Calu3 (cell line): ENCODE results near the gene SLC25A33. TPM values are rescaled to one million over a fixed set of nuclear protein-coding genes. Genes with fewer than 3 reads are reported as not detected.

Source experiments
- BruUV-seq: library from RNA; stranded (reverse); fragments of 400-500 nt; replicated peaks from 2 replicates; lab custom pipeline; 2021; lab: Mats Ljungman, UMichigan
- CTCF ChIA-PET: fragments of 300-600 bp; sonication (Branson Sonifier 250); formaldehyde crosslinking; loops from one replicate; lab custom pipeline; 2022; ENCODE audit warnings: antibody characterized with exemption; lab: Charles Lee
- DNase-seq: peaks from one replicate; pipeline ENCODE4 v3.0.0; 2022
- H3K27ac Mint-ChIP-seq: one replicate; pipeline ENCODE4 v1.8.0; 2022; ENCODE audit warnings: mixed read lengths; ENCODE audit not compliant: unreplicated experiment
- H3K27me3 Mint-ChIP-seq: one replicate; pipeline ENCODE4 v1.8.0; 2022; ENCODE audit warnings: mixed read lengths; ENCODE audit not compliant: unreplicated experiment
- H3K36me3 Mint-ChIP-seq: one replicate; pipeline ENCODE4 v1.8.0; 2022; ENCODE audit warnings: mild to moderate bottlenecking, moderate library complexity, mixed read lengths; ENCODE audit not compliant: insufficient read depth, unreplicated experiment
- H3K4me1 Mint-ChIP-seq: one replicate; pipeline ENCODE4 v1.8.0; 2022; ENCODE audit warnings: mild to moderate bottlenecking, low read depth, mixed read lengths; ENCODE audit not compliant: unreplicated experiment
- H3K4me3 Mint-ChIP-seq: one replicate; pipeline ENCODE4 v1.8.0; 2022; ENCODE audit warnings: mild to moderate bottlenecking, low read depth, moderate library complexity, mixed read lengths; ENCODE audit not compliant: unreplicated experiment
- H3K9me3 Mint-ChIP-seq: one replicate; pipeline ENCODE4 v1.8.0; 2022; ENCODE audit warnings: low read depth, mixed read lengths; ENCODE audit not compliant: unreplicated experiment
- intact Hi-C: fragments of 100-400 bp; cut with micrococcal nuclease; formaldehyde crosslinking; loops from one replicate; pipeline ENCODE4 v1.10.0; 2022; ENCODE audit not compliant: unreplicated experiment
- total RNA-seq: library from RNA; stranded (reverse); gene quantifications from 2 replicates; pipeline ENCODE4 v1.2.3, GENCODE V29; 2022
- TF ChIP-seq, protein P1 (sequence below): fragments of 200-600 bp; IDR thresholded peaks from one replicate; pipeline ENCODE4 v1.8.0; 2022; ENCODE audit warnings: antibody characterized with exemption; ENCODE audit not compliant: unreplicated experiment

Gene SLC25A33
- total RNA-seq, 1 experiment from 2014 or later: 5.2 TPM

DNA sequence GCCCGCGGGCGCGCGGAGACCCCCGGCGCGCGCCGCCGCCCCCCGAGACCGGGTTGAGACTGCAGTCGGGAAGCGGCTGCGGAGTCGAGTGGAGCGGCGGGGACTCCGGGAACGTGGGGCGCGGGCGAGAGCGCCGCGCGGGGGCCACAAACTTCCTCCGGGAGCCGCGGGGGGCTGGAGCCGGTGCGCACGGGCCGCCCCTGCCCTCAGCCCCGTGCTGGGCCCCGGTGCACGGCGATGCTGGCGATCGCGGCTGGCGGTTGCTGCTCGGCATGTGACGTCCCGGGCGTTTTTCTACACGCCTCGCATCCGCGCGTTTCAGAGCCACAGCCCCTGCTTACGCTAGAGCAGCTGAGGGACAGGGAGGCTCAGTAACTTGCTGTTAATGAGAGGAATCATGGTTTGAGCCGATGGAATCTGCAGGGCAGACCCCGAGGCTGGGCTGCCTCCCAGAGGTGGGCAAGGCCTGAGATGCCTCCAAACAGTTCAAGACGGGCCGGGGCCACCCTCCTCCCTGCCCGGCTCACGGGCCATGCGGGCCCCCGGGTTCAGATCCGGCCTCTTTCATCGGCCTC is 50.0 kb downstream of the SLC25A33 start:
- Mint-ChIP-seq H3K27ac (no peak overlapping the region), H3K4me3 (peak overlapping the region; percentile 71), H3K9me3 (no peaks in the 10 kb centered on the region), H3K4me1 (no peaks in the 10 kb centered on the region), H3K36me3 (peaks cover 8% of the 10 kb centered on the region), H3K27me3 (no peaks in the 10 kb centered on the region)
- CTCF ChIA-PET: no interaction called here
- TF ChIP-seq, protein P1, sequence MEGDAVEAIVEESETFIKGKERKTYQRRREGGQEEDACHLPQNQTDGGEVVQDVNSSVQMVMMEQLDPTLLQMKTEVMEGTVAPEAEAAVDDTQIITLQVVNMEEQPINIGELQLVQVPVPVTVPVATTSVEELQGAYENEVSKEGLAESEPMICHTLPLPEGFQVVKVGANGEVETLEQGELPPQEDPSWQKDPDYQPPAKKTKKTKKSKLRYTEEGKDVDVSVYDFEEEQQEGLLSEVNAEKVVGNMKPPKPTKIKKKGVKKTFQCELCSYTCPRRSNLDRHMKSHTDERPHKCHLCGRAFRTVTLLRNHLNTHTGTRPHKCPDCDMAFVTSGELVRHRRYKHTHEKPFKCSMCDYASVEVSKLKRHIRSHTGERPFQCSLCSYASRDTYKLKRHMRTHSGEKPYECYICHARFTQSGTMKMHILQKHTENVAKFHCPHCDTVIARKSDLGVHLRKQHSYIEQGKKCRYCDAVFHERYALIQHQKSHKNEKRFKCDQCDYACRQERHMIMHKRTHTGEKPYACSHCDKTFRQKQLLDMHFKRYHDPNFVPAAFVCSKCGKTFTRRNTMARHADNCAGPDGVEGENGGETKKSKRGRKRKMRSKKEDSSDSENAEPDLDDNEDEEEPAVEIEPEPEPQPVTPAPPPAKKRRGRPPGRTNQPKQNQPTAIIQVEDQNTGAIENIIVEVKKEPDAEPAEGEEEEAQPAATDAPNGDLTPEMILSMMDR: no peak
- intact Hi-C loops: no loop called here
- no TSS peak for BruUV-seq
- DNase-seq: peak; percentile 10

DNA sequence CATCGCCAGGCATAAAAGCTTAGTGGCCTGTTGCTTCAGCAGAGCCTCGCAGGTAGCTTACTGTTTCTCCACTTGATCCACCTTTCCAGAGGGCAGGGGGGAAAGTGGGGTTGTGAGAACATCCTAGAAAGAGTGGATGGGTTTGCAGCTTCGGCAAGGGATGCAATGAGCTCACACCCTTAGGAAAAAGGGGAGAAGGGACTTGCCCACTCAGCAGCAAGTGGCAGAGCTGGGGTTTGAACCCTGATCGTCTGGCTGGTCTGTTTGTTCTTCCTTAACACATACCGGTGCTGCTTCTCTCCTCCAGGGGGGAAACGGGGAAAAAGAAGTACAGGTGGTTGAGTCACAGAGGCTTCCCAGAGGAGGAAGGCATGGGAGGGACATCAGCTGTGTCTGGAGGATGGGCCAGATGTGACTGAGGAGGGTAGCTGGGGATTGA is 50.5 kb downstream of the SLC25A33 start:
- intact Hi-C loops: no loop called here
- TF ChIP-seq, protein P1: no peak
- no peak overlapping the region for H3K27ac Mint-ChIP-seq
- peak overlapping the region; percentile 71 for H3K4me3 Mint-ChIP-seq
- H3K9me3 Mint-ChIP-seq: no peaks in the 10 kb centered on the region
- H3K36me3 Mint-ChIP-seq: peaks cover 8% of the 10 kb centered on the region
- no peaks in the 10 kb centered on the region for H3K4me1 Mint-ChIP-seq
- no peaks in the 10 kb centered on the region for H3K27me3 Mint-ChIP-seq
- TSS peak; percentile 22 for BruUV-seq
- CTCF ChIA-PET: no interaction called here
- DNase-seq: no peak

DNA sequence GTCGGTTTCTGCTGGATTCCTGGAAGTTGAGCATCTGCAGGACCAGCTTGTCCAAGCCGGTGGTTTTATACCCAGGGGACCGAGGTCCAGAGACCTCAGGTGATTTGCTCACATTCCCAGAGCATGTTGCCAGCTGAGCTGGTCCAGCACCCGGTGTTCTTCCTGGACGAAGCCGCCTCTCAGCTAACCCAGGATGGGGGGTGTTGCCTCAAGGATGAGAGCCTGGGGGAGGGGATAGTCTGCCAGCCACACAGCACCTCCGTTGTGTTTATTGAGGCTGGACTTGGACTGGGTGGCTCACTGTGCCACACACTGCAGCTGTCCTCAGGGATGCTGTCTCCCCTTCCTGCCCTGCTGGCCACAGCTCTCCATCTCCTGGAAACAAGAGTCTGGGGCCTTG is 50.9 kb downstream of the SLC25A33 start:
- CTCF ChIA-PET: no interaction called here
- Mint-ChIP-seq H3K9me3 (no peaks in the 10 kb centered on the region), H3K4me1 (no peaks in the 10 kb centered on the region)

DNA sequence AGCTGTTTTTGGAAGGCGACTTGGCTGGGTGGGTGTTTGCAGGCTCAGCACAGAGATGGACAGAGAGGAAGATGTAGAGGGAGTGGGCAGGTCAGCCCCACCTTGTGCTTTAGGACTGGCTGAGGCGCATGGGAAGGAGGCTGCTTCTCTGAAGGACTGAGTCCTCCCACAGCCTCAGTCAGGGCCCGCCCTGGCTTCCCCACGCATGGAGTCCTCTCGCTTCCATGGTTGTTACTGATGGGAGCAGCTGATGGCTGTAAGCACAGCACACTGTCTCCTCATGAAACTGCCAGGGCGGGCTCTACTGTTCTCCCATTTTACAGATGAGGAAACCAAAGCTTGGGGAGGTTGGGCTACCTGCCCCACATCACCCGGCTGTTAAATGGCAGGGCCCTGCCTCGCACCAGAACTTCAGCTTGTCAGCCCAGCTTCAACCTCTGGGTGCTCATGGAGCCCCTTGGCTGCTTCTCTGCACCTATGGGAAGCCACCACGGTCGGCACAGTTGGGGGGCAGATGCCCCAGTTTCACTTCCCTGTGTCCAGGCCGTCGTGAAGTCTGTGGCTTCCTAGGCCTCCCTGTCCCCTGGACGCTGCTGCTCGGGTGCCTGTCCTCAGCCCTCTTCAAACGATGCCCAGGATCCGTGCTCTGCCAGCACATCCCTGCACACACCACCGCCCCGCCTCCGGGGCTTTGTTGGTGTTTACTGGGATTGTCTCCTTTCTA is 51.8 kb downstream of the SLC25A33 start:
- Mint-ChIP-seq H3K4me3 (no peak overlapping the region), H3K9me3 (no peaks in the 10 kb centered on the region), H3K36me3 (peaks cover 11% of the 10 kb centered on the region), H3K27ac (no peak overlapping the region), H3K27me3 (no peaks in the 10 kb centered on the region), H3K4me1 (no peaks in the 10 kb centered on the region)
- BruUV-seq: no TSS peak
- DNase-seq: no peak
- TF ChIP-seq, protein P1: no peak
- CTCF ChIA-PET: no interaction called here
- intact Hi-C loops: no loop called here

More for the DNA sequence above, 50.9 kb downstream of the SLC25A33 start:
- DNase-seq: no peak
- peak overlapping the region; percentile 71 for H3K4me3 Mint-ChIP-seq
- no peak overlapping the region for H3K27ac Mint-ChIP-seq
- TF ChIP-seq, protein P1: no peak
- H3K36me3 Mint-ChIP-seq: peaks cover 8% of the 10 kb centered on the region
- no TSS peak for BruUV-seq
- no peaks in the 10 kb centered on the region for H3K27me3 Mint-ChIP-seq
- intact Hi-C loops: no loop called here
